HepG2 (cell line): Measurements from ENCODE around the gene CACNA1D. TPM values are rescaled to one million over a fixed set of nuclear protein-coding genes. Genes with fewer than 3 reads are reported as not detected.

Source experiments
- ARID4A ChIP-seq: sonication (generic); formaldehyde crosslinking; IDR thresholded peaks from 2 replicates; pipeline ENCODE4 v1.5.0; 2020; ENCODE audit warnings: mild to moderate bottlenecking, missing genetic modification reagents, borderline replicate concordance
- CENPX ChIP-seq: sonication (generic); formaldehyde crosslinking; IDR thresholded peaks from 2 replicates; pipeline ENCODE4 v1.9.0; 2021; ENCODE audit warnings: mild to moderate bottlenecking, missing genetic modification reagents, moderate library complexity
- DBP ChIP-seq: sonication (generic); formaldehyde crosslinking; IDR thresholded peaks from 2 replicates; pipeline ENCODE4 v1.4.0; 2020; ENCODE audit warnings: missing genetic modification reagents; ENCODE audit errors: not compliant biosample characterization
- ETS1 ChIP-seq: sonication (generic); formaldehyde crosslinking; IDR thresholded peaks from 2 replicates; pipeline ENCODE4 v1.4.0; 2020; ENCODE audit warnings: missing genetic modification reagents
- KLF12 ChIP-seq: sonication (generic); formaldehyde crosslinking; IDR thresholded peaks from 2 replicates; pipeline ENCODE4 v1.4.0; 2020; ENCODE audit warnings: missing genetic modification reagents, borderline replicate concordance
- RBFOX2 ChIP-seq: fragments of 200-400 bp; formaldehyde crosslinking; IDR thresholded peaks from 2 replicates; pipeline ENCODE4 v1.6.1; 2017; ENCODE audit warnings: low read depth, mild to moderate bottlenecking, low read length
- ZBTB10 ChIP-seq: sonication (generic); formaldehyde crosslinking; IDR thresholded peaks from 2 replicates; pipeline ENCODE4 v1.4.0; 2020; ENCODE audit warnings: missing genetic modification reagents, borderline replicate concordance
- ZMYM3 ChIP-seq: sonication (generic); formaldehyde crosslinking; IDR thresholded peaks from 2 replicates; pipeline ENCODE4 v1.5.1; 2020; ENCODE audit warnings: mild to moderate bottlenecking, missing genetic modification reagents
- ZNF556 ChIP-seq: sonication (generic); formaldehyde crosslinking; IDR thresholded peaks from 2 replicates; pipeline ENCODE4 v1.4.0; 2020; ENCODE audit warnings: mild to moderate bottlenecking, missing genetic modification reagents, borderline replicate concordance
- ZNF557 ChIP-seq: sonication (generic); formaldehyde crosslinking; IDR thresholded peaks from 2 replicates; pipeline ENCODE4 v1.4.0; 2020; ENCODE audit warnings: missing genetic modification reagents
- polyA plus RNA-seq, 8 experiments: library from polyadenylated mRNA; depleted of rRNA in 3 of 8; stranded (reverse) in 7 of 8; unstranded in 1 of 8; fragments of >200 nt; fragmentation: Illumina TruSeq in 4 of 8; extraction: Trizol in 4 of 8; gene quantifications; 2 replicates each; pipeline versions ENCODE4 v1.2.1 to v1.2.3, GENCODE V29; 2011 to 2016; ENCODE audit warnings: low read depth in 4 of 8, missing spikeins in 1 of 8, mixed read lengths in 1 of 8; ENCODE audit not compliant: insufficient read depth in 1 of 8
- total RNA-seq, 5 experiments: library from RNA; depleted of rRNA; stranded (reverse); fragments of >200 nt; fragmentation: Illumina TruSeq; extraction: Trizol; gene quantifications; 2 replicates each; pipeline ENCODE4 v1.2.3, GENCODE V29; 2016; ENCODE audit warnings: low read depth in 1 of 5
- TF ChIP-seq, protein P1 (sequence below): sonication (generic); formaldehyde crosslinking; IDR thresholded peaks from 2 replicates; pipeline ENCODE4 v1.5.1; 2020; ENCODE audit warnings: mild to moderate bottlenecking, missing genetic modification reagents, moderate library complexity
- TF ChIP-seq, protein P2 (sequence below): sonication (generic); formaldehyde crosslinking; IDR thresholded peaks from 2 replicates; pipeline ENCODE4 v1.4.0; 2020; ENCODE audit warnings: mild to moderate bottlenecking, missing genetic modification reagents
- TF ChIP-seq, protein P3 (sequence below): sonication (generic); formaldehyde crosslinking; conservative IDR thresholded peaks from 2 replicates; pipeline ENCODE4 v1.4.0; 2020; ENCODE audit warnings: missing genetic modification reagents

CACNA1D gene
- total and polyA plus RNA-seq, 2 of the 13 experiments (the other 11 are each of a cell fraction or from before 2014, with no cell fraction given) = 0.26 to 0.38 TPM

DNA sequence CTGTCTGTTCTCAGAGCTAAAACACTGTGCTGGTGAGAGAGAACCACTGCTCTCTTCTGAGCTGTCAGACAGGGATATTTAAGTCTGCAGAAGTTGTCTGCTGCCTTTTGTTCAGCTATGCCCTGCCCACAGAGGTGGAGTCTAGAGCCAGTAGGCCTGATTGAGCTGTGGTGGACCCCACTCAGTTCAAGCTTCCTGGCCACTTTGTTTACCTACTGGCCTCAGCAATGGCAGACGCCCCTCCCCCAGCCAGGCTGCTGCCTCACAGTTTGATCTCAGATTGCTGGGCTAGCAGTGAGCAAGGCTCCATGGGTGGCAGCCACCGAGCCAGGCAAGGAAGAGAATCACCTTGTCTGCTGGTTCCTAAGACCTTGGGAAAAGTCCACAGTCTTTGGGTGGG is 21.0 kb upstream of the CACNA1D start (continued):
- TF ChIP-seq, protein P1, sequence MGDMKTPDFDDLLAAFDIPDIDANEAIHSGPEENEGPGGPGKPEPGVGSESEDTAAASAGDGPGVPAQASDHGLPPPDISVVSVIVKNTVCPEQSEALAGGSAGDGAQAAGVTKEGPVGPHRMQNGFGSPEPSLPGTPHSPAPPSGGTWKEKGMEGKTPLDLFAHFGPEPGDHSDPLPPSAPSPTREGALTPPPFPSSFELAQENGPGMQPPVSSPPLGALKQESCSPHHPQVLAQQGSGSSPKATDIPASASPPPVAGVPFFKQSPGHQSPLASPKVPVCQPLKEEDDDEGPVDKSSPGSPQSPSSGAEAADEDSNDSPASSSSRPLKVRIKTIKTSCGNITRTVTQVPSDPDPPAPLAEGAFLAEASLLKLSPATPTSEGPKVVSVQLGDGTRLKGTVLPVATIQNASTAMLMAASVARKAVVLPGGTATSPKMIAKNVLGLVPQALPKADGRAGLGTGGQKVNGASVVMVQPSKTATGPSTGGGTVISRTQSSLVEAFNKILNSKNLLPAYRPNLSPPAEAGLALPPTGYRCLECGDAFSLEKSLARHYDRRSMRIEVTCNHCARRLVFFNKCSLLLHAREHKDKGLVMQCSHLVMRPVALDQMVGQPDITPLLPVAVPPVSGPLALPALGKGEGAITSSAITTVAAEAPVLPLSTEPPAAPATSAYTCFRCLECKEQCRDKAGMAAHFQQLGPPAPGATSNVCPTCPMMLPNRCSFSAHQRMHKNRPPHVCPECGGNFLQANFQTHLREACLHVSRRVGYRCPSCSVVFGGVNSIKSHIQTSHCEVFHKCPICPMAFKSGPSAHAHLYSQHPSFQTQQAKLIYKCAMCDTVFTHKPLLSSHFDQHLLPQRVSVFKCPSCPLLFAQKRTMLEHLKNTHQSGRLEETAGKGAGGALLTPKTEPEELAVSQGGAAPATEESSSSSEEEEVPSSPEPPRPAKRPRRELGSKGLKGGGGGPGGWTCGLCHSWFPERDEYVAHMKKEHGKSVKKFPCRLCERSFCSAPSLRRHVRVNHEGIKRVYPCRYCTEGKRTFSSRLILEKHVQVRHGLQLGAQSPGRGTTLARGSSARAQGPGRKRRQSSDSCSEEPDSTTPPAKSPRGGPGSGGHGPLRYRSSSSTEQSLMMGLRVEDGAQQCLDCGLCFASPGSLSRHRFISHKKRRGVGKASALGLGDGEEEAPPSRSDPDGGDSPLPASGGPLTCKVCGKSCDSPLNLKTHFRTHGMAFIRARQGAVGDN (CRISPR knock-in tag) = peak; percentile 74
- TF ChIP-seq ARID4A (CRISPR knock-in tag) = peak; percentile 14; the same call in 1 of the 2 replicates
- TF ChIP-seq ZMYM3 (CRISPR knock-in tag) = peak; percentile 60
- TF ChIP-seq, protein P2, sequence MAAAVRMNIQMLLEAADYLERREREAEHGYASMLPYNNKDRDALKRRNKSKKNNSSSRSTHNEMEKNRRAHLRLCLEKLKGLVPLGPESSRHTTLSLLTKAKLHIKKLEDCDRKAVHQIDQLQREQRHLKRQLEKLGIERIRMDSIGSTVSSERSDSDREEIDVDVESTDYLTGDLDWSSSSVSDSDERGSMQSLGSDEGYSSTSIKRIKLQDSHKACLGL = no peak
- no peak for TF ChIP-seq KLF12
- TF ChIP-seq ZNF556 (CRISPR knock-in tag) = no peak
- TF ChIP-seq CENPX = no peak
- no peak for TF ChIP-seq ETS1 (CRISPR knock-in tag)
- no peak for TF ChIP-seq DBP
- TF ChIP-seq, protein P3, sequence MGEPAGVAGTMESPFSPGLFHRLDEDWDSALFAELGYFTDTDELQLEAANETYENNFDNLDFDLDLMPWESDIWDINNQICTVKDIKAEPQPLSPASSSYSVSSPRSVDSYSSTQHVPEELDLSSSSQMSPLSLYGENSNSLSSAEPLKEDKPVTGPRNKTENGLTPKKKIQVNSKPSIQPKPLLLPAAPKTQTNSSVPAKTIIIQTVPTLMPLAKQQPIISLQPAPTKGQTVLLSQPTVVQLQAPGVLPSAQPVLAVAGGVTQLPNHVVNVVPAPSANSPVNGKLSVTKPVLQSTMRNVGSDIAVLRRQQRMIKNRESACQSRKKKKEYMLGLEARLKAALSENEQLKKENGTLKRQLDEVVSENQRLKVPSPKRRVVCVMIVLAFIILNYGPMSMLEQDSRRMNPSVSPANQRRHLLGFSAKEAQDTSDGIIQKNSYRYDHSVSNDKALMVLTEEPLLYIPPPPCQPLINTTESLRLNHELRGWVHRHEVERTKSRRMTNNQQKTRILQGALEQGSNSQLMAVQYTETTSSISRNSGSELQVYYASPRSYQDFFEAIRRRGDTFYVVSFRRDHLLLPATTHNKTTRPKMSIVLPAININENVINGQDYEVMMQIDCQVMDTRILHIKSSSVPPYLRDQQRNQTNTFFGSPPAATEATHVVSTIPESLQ (CRISPR knock-in tag) = no peak
- TF ChIP-seq ZBTB10 = no peak
- no peak for TF ChIP-seq RBFOX2
- no peak for TF ChIP-seq ZNF557 (CRISPR knock-in tag)
